Stimulated activated CD4-positive, alpha-beta T cell treated with anti-CD3 and anti-CD28 coated beads, Interleukin-12 subunit alpha, Interleukin-12 subunit beta, amount 100 ng/mL, for 24 hours (primary cell): ENCODE measurements around the gene NXPH2.
"Not testable (repeated sequence)": the region's sequence is repeated elsewhere in the genome, so short reads cannot be mapped to it uniquely, and the experiment has no call there.

ENCODE experiments used
- DNase-seq, 2 experiments: peaks; one replicate each; pipeline ENCODE4 v3.0.0-alpha.2; 2020; ENCODE audit warnings: low read depth in 2 of 2

NXPH2 gene

DNA sequence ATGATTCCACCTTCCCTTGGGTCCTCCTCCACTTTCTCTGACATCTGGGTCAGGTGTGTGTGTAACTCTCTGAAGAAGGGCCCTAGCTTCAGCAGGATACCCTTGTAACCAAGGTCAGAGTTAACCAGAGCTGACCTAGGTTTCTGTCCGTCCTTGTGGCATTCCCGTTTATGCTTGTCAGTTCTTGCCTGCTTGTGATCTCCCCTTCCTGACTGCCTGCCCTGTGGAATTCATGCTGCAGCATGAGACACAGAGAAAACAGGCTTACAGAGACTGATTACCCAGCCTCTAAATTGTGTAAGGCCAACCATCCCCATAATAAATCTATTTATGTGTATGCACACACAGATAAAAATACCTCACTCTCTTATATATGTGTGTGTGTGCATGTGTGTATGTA is 22.8 kb downstream of the NXPH2 start:
- DNase-seq, result no peak

DNA sequence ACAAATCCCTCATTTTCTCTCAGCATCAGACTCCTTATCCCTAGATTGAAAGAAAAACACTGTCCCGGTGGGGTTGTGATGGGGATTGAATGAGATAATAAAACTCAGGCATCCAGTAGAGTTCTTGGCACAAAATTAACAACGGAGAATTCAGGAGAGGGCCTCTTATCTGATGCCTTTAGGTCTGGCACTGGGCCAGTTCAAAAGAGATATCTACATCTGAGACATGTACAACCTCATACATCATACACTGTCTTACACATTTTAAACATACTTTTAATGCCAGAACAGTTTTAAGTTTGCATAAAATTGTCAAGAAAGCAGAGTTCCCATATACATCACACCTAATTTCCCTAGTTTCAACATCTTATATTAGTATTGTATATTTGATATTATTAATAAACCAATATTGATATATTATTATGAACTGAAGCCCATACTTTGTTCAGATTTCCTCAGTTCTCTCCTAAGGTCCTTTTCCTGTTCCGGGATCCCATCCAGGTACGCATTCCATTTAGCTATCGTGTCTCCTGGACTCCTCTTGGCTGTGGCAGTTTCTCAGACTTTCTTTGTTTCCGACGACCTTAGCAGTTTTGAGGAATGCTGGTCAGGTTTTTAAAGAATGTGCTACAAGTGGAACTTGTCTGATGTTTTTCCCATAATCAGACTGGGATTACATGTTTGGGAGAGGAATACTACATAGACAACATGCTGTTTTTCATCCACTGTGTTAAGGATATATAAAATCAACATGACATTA is 27.8 kb downstream of the NXPH2 start:
- no peak for DNase-seq

DNA sequence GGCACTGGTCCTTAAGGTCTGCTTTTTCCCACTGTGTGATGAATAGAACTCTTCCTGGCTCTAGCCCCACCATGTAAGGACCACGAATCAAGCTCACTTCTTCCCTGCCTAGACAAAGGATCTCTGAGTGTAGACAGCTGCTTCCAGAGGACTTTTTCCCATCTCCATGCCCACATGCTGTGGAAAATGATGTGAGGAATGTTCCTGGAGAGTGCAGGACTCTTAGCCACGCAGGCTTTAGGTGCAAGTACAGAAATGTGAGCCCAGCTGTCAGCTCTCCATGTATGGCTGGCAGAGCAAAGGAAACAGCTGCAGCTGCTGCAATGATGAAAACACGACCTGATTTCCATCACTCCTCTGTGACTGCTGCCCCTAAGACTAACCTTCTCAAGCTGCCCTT is 35.5 kb downstream of the NXPH2 start:
- no peak for DNase-seq

DNA sequence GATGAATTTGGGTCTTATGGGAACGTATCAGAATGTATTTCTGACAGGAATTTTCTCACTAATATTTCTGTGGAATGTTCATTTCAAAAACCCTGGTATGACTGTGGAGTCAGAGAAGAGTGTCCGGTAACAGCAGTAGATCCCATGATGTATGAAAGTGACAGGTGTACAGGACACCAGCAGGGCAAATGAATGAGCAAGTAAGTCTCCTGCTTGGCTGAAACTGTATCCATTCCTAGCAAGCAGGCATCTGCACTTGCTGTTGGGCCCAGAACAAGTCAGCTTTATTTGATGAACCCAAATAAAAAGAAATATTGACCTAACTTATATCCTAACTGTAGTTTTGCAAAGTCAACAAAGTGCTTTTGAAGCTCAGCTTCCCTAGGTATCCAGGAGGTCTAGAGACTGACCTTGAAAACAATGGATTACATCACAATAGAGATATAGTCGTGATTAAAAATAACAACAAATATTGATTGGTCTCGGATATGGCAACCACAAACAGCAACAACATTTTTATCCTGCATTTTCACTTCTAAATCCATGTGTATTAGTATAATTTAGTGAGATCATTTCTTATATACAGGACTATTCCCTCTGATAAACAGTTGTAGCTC is 37.6 kb downstream of the NXPH2 start:
- DNase-seq, result no peak

DNA sequence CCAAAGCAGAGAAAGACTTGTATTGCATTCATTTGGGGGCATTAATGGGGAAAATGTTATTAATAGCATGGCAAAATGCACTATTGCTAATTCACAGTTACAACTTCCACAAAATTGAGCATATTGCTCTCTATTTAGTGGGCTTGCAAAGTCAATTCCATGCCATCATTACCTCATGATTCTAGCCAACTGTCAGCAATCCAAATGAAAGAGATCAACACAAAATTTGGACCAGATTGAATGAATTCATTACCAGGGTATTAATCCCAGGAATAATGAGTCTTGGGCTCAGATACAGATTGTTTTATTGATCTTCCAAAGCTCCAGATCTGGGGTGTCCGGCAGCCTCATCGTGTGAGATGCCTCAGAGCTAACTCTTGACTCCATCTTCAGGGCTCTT is 38.3 kb downstream of the NXPH2 start:
- DNase-seq, result no peak

DNA sequence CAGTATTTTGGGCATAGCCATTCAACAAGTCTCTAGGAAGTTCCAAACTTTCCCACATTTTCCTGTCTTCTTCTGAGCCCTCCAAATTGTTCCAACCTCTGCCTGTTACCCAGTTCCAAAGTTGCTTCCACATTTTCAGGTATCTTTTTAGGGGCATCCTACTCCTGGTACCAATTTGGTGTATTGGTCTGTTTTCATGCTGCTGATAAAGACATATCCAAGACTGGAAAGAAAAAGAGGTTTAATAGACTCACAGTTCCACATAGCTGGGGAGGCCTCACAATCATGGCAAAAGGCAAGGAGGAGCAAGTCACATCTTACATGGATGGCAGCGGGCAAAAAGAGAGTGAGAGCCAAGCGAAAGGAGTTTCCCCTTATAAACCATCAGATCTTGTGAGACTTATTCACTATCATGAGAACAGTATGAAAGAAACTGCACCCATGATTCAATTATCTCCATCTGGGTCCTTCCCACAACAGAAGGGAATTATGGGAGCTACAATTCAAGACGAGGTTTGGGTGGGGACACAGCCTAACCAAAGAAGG is 43.1 kb downstream of the NXPH2 start:
- not testable (repeated sequence) for DNase-seq

DNA sequence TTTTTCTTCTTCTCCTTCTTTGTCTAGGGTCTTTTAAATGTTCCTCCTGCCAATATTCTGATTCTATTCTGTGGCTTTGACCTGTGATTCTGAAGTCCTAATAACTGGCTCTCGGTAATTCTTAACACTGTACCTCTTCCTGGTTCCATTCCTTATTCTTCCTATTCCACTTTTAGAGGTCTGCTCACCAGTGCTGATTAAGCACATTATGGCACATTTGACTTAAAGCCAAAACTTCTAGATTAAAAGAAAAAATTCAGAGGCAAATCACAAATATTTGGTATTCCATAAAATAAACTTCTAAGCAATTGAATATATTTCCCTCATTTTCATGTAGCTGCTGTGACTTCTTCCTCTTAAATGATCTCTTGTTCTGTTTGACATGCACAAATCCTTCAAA is 47.5 kb downstream of the NXPH2 start:
- no peak for DNase-seq

DNA sequence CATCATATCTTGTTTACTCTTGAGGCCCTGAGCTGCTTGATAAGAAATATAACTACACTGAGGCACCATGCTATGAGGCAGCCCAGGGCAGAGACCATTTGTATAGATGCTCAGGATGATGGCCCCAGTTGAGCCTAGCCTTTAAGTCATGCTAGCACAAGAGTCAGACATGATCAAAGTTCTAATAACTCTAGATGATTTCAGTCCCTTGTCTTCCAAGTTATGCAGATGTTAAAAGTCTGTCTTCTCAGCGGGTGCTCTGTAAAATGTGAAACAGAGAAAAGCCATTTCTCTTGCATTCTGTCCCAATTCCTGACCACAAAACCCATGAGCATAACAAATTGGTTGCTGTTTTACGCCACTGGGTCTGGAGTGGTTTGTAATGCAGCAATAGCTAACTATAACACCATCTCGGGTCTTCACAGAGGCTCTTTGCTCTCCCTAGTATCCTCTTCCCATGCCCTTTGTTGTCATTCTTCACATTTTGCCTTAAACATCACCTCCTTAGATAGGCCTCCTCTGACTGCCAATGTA is 49.6 kb downstream of the NXPH2 start:
- DNase-seq, result no peak

DNA sequence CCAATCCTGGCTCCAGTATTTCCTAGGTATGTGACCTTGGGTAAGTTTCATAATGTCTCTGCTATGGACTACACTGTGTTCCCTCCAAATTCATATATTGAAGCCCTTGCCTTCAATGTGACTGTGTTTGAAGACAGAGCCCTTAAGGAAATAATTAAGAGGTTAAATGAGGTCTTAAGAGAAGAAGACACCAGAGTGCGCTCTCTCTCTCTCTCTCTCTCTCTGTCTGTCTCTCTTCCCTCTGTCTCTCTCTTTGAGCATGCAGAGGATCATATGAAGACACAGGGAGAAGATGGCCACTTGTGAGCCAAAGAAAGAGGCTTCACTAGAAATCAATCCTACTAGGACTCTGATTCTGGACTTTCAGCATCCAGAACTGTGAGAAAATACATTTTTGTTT is 52.2 kb downstream of the NXPH2 start:
- no peak for DNase-seq

DNA sequence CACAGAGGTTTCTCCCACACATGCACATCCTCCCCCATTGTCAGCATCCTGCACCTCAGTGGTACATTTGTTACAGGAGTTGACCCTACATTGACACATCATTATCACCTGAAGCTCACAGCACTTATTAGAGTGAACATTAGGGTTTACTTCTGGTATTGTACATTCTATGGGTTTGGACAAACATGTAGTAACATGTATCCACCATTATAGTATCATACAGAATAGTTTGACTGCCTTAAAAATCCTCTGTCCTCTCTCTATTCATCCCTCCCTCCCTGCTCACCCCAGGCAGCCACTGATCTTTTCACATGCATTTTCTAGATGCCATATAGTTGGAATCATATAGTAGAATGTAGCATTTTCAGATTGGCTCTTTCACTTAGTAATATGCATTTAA is 53.5 kb downstream of the NXPH2 start:
- no peak for DNase-seq

DNA sequence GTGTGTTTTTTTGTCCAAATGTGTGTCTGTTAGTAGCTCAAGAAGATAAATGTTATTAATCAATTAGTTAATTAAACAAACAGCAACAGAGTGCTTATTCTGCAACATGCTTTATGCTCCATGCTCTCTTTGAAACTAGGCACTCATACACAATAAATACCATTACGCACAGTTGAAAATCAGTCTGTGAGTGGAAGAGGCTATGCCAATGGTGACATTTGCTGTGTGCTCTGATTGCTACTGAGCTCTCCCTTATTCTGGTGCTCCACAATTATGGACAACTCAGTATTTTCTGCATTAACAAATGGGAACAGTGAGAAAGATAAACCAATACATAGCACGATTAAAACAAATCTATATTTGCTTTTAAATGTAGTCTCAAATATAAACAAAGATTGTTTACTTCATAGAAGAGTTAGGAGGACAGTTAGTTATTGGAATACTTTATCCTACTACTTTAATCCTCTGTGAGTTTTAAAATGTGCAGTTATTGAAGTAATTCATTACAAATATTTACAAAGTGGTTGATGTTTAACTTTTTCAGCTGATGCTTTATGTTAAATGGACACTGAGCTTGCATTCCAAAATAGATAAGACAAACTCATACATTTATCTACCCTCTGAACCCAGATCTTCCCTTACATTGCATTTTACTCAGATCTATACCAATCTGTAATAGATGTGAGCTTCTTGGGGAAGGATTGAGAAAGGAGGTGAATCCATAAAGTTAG is 55.3 kb downstream of the NXPH2 start:
- DNase-seq, result no peak

DNA sequence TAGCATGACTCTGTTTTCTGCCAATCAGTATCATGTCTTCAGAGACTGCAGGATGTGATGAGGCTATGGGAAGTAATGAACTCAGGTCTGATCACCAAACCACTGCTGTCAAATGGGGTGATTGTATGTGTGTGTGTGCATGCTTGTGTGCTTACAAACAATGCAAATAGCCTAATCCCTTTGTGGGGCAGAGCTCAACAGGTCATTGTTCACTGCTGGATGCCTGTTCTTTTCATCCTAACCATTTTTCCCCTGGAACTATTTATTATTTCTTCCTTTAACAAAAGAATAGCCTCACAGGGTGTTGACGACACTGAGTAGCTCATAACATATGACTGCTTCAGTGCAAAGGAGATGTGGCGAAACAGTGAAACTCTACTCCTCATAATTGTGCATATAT is 55.9 kb downstream of the NXPH2 start:
- DNase-seq, result no peak

DNA sequence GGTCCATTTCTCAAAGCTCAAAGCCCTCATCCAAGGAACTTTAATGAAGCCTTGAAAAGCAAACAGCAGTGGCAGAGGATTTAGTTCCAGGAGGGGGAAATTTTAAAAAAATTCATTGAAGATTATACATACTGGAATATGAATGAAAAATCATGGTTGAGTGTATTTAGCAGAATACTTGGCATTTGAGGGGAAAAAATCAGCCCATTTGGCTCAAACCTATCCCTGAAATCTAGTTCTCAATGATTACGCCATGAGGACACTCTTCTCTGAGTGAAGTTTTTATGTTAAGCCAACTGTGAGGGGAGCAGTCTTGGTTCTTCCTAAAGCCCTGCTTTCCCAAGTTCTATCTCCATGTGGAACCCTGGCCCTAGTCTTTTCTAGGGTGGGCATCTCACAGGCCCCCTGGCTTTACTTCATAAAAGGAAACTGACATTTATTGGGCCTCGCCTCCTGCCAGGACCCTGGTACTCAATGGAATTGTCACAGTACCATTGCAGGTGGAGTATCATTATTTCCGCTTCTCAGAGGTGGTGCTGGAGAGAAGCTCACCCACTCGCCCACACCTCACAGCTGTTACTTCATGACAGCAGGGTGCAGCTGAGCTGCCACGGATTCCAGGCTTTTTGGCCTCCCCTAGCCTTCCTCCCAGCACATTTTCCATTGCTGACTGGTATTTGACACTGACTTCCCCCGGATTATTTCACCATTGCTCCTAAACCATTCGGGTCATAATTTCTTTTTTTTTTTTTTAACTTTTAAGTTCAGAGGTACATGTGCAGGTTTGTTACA is 56.8 kb downstream of the NXPH2 start:
- no peak for DNase-seq

DNA sequence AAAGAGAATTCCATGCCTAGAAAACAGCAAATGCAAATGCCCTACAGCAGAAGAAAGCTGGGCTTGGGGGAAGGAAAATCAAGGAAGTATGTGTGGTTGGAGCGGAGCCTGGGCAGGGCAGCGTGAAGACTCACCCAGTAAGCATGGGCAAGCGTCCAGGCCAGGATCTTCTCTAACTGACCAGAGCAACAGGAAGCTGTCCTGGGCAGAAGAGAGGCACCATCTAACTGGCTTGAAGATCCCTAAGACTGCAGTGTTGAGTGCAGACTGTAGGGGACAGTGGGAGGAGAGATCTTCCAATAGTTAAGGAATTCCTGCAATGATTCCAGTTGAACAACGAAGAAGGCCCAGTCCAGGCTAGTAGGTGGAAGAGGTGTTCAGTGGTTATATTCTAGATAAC is 57.9 kb downstream of the NXPH2 start:
- no peak for DNase-seq

DNA sequence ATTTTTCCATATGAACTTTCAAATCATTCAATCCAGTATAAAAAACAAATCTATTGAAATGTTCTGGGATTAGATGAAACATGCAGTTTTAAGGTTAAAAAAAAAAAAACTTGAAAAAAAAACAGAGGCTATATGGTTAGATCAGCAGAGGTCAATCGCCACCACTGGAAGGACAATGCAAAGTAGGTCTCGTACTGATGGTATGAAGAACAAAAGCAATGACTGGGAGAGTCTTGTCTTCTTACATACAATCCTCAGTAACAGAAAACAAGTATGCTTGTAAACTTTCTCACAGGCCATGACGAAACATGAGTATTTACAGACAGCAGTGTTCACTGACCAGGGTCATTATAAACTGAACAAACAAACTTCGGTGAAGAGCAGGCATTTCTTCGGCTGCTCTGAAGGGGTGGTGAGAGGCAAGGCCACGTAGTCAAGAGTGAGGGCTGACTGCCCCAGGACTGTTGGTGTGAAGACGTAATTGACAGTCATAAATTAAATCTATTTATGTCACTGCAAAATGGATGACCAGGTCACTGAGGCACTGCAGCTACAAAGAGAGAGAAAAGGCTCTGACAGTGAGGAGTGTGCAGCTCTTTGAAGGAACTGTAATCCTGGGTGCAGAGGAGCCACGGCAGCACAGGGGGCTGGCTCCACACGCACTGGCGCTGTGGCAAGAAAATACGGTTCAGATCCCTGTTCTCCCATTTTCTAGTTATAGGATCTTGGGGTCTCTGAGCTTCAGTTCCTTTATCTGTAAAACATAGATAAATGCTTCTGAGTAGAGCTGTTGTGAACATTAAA is 60.0 kb downstream of the NXPH2 start:
- DNase-seq, result no peak

DNA sequence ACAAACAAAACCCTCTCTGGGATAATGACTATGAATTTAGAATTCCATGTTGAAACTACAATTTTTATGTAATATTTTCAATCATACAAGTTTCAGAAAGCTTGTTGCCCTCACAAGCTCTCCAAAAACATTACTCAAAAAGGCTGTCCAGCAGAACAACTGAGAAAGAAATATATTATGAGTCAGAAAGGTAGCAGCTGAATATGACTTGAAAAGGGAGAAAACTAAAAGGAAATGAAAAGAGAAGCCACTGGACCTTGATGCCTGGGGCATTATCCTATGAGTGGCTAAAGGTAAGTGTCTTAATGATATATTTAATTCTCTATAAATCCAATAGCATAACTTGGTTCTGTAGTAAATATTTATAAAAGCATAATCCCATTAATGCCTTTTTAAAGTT is 61.8 kb downstream of the NXPH2 start:
- DNase-seq, result no peak

DNA sequence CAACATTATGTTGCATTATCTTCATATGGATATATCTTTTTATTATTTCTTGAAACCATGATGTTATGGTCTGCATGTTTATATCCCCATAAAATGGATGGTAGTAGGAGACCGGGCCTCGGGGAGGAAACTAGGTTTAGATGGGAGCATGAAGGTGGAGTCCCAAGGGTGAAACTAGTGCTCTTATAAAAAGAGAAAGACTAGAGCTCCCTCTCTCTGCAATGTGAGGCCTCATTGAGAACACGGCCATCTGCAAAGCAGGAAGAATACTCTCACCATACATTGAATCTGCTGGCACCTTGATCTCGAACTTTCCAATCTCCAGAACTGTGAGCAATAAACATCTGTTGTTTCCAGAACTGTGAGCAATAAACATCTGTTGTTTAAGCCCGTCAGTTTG is 64.0 kb downstream of the NXPH2 start:
- no peak for DNase-seq

DNA sequence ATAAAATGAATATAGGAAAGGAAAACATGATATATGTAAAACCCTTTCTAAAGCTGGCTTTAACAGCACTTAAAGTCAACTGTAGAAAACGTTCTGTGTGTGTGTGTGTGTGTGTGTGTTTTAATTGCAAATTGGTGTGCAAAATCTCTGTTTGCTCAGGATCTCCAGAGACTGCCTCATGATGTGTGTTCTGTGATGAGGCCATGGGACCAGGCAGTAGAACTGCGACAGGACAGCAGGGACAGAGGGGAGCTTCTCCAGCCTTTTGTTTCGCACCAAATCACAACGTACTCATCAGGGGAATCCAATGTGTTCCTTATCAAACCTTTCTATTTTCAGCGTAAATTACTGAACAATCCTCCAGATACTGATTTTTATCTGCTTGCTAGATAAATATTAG is 66.7 kb downstream of the NXPH2 start:
- DNase-seq, result no peak

DNA sequence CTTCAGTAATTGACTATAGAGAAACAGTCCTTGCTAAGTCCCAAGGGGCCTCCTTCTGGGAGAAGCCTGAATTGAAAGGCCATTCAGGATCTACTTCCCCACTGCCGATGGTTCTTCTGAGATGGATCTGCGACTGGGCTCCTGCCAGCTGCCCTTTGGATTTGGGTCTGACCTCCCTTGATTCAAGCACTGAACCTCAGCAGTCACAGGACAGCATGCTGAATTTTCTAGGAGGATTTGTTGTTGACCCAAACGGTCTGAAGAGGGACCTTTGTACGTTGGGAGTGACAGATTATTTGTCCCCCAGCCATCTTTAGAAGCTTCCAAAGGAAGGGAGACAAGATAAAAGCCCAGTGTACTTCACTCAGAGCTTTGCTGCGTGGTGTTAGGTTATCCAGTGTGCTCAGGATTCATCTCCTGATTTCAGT is 67.1 kb downstream of the NXPH2 start:
- DNase-seq, result no peak

DNA sequence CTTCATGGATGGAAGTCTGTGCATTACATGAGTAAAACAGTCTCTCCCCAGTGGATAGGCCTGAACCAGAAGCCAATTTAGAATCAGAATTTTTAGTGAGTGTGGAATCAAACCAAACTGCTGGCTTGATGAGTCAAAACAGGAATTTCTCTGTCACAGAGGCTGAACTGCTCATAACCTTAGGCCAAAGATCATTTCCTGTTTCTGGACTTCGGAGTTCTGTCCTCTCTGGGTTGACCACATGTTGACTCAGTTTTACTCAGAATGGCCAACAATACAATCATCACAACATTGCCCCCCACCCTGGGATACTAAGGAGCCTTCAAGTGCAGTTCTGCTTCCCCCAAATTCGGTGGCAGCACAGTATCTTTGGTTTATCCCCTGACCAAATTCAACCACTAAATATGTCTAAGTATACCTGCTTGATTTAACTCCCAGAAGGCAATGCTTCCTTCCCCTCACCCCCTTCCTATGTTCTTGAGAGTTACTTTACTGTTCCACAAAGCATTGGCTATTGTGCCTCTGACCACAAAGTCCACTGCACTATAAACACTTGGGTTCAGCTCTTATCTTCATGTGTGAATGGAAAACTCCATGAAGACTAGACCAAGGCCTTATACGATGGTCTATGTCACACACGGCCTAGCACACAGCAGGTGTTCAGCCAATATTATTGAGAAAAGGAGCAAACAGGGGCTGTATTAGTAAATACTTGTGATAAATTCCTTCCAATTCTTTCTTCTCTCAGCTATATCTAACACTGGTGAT is 67.8 kb downstream of the NXPH2 start:
- no peak for DNase-seq
